ENCODE results near the gene ACAT1. TPM values are rescaled to one million over a fixed set of nuclear protein-coding genes. Genes with fewer than 3 reads are reported as not detected.

Gene ACAT1
- total RNA-seq, 1 experiment from 2014 or later = 34.4 TPM

GRCh38 chr11:108101090-108101775, 20.1 kb upstream of the ACAT1 start:
- TF ChIP-seq EZH2 (IDR thresholded peaks at IDR 0.05; ENCODE audit: low read depth) = no peak
- H3K4me3 ChIP-seq = no peak overlapping the region
- H3K4me2 ChIP-seq = no peak overlapping the region
- no TSS peak for BruUV-seq (replicated peaks)
- intact Hi-C loops (cut with micrococcal nuclease; ENCODE audit: unreplicated experiment) = no loop called here
- H3K36me3 ChIP-seq (ENCODE audit: low read depth) = peaks cover 15% of the 10 kb centered on the region; the same call in 1 of the 2 replicates
- H3K27me3 ChIP-seq (ENCODE audit: insufficient read depth, low read depth) = no peaks in the 10 kb centered on the region
- no peak overlapping the region for H3K27ac ChIP-seq
- no peaks in the 10 kb centered on the region for H3F3A ChIP-seq (ENCODE audit: insufficient read depth, low read depth)
- ChIA-PET POLR2A (ENCODE audit: unreplicated experiment) (no interaction called here), CTCF (no interaction called here)
- H3K9me3 ChIP-seq (ENCODE audit: insufficient read depth, low read depth) = no peaks in the 10 kb centered on the region
- H3K9me2 ChIP-seq (ENCODE audit: insufficient read depth) = no peaks in the 10 kb centered on the region
- H4K20me1 ChIP-seq (ENCODE audit: insufficient read depth) = no peaks in the 10 kb centered on the region
- H2AFZ ChIP-seq = no peak overlapping the region
- DNase-seq = no peak
- no peaks in the 10 kb centered on the region for H3K79me2 ChIP-seq (ENCODE audit: low read depth)
- no peaks in the 10 kb centered on the region for H3K4me1 ChIP-seq (replicated peaks; ENCODE audit: insufficient read depth)

GRCh38 chr11:108111126-108111525, 10.2 kb upstream of the ACAT1 start:
- H3K27me3 ChIP-seq (ENCODE audit: insufficient read depth, low read depth) = no peaks in the 10 kb centered on the region
- intact Hi-C loops (cut with micrococcal nuclease; ENCODE audit: unreplicated experiment) = no loop called here
- no peaks in the 10 kb centered on the region for H3K79me2 ChIP-seq (ENCODE audit: low read depth)
- ChIA-PET POLR2A (ENCODE audit: unreplicated experiment) (no interaction called here), CTCF (no interaction called here)
- H3K9me3 ChIP-seq (ENCODE audit: insufficient read depth, low read depth) = no peaks in the 10 kb centered on the region
- H3K4me3 ChIP-seq = no peak overlapping the region
- no peak overlapping the region for H2AFZ ChIP-seq
- no TSS peak for BruUV-seq (replicated peaks)
- H3K9me2 ChIP-seq (ENCODE audit: insufficient read depth) = no peaks in the 10 kb centered on the region
- no peaks in the 10 kb centered on the region for H4K20me1 ChIP-seq (ENCODE audit: insufficient read depth)
- no peak overlapping the region for H3K4me2 ChIP-seq
- H3K36me3 ChIP-seq (ENCODE audit: low read depth) = no peaks in the 10 kb centered on the region
- H3K27ac ChIP-seq = no peak overlapping the region
- no peak for TF ChIP-seq EZH2 (IDR thresholded peaks at IDR 0.05; ENCODE audit: low read depth)
- TF ChIP-seq CTCF (conservative IDR thresholded peaks at IDR 0.05) = no peak
- no peaks in the 10 kb centered on the region for H3K4me1 ChIP-seq (replicated peaks; ENCODE audit: insufficient read depth)
- DNase-seq = no peak
- peaks cover 7% of the 10 kb centered on the region for H3F3A ChIP-seq (ENCODE audit: insufficient read depth, low read depth)

- Histone ChIP-seq H3K27me3 (ENCODE audit: insufficient read depth, low read depth) (no peaks in the 10 kb centered on the region), H3K9me3 (ENCODE audit: insufficient read depth, low read depth) (no peaks in the 10 kb centered on the region), H3K27ac (no peak overlapping the region), H3K9me2 (ENCODE audit: insufficient read depth) (no peaks in the 10 kb centered on the region), H3K36me3 (ENCODE audit: low read depth) (no peaks in the 10 kb centered on the region), H3K79me2 (ENCODE audit: low read depth) (no peaks in the 10 kb centered on the region), H3K4me1 (replicated peaks; ENCODE audit: insufficient read depth) (no peaks in the 10 kb centered on the region), H3K4me3 (no peak overlapping the region), H3K4me2 (no peak overlapping the region), H3F3A (ENCODE audit: insufficient read depth, low read depth) (peaks cover 7% of the 10 kb centered on the region), H2AFZ (no peak overlapping the region), H4K20me1 (ENCODE audit: insufficient read depth) (no peaks in the 10 kb centered on the region)
- BruUV-seq (replicated peaks) = TSS peak; percentile 8
- TF ChIP-seq CTCF (conservative IDR thresholded peaks at IDR 0.05) (no peak), EZH2 (IDR thresholded peaks at IDR 0.05; ENCODE audit: low read depth) (no peak)
- no peak for DNase-seq
- CTCF ChIA-PET = no interaction called here
- POLR2A ChIA-PET (ENCODE audit: unreplicated experiment) = no interaction called here
- intact Hi-C loops (cut with micrococcal nuclease; ENCODE audit: unreplicated experiment) = no loop called here
Measured at GRCh38 chr11:108112057-108112456, 9.3 kb upstream of the ACAT1 start.
